K562 (cell line): ENCODE results near the gene SERINC5.

Experiments used
- CEBPB ChIP-seq: fragments of 450-650 bp; IDR thresholded peaks from 2 replicates; pipeline ENCODE4 v1.6.1; 2016; ENCODE audit warnings: missing genetic modification characterization, missing compliant biosample characterization
- RFX5 ChIP-seq: IDR thresholded peaks from 2 replicates; pipeline ENCODE4 v1.6.1; 2011; ENCODE audit warnings: low read depth, mild to moderate bottlenecking, improper control_type of control experiment, low read length

DNA sequence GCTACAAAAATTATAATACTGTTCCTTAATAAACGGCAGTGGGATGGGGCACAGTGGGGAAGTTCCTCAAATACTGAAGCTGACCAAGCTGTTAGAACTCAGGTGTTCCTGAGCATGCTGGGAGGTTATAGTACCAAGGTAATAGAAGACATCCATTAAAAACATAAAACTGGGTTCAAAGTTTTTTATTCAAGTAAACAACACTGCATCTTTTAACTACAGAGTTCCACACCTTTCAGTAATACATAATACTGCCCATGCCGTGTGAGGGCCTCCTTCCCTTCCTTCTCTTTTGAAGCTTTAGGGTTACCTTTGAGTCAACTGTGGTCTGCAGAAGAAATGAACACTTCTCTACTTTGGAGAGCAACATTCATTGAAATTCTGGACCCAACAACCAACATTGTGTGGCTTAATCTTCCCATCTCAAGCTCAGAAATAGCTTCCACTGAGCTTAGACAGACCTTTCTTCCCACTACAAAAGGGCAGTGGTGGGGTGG, 43.6 kb downstream of the SERINC5 start:
- TF ChIP-seq CEBPB (no peak), RFX5 (no peak)
